GM12892 (cell line): ENCODE results near the gene CD101.

Experiments used
- DNase-seq: peaks from one replicate; pipeline ENCODE4 v3.0.0; 2011; ENCODE audit not compliant: insufficient read length
- FAIRE-seq: peaks from 2 replicates; lab custom pipeline; 2011; peaks lifted over from hg19 to GRCh38; lab: Jason Lieb, UNC
- POLR2A ChIP-seq: IDR thresholded peaks from 2 replicates; pipeline ENCODE4 v1.6.1; 2011; ENCODE audit warnings: low read depth, low read length, control low read depth
- POLR2AphosphoS5 ChIP-seq: IDR thresholded peaks from 2 replicates; pipeline ENCODE4 v1.6.1; 2011; ENCODE audit warnings: low read depth, low read length, control low read depth
- TAF1 ChIP-seq: IDR thresholded peaks from 2 replicates; pipeline ENCODE4 v1.6.1; 2011; ENCODE audit warnings: low read depth, mild to moderate bottlenecking, control low read depth, low read length, borderline replicate concordance

The CD101 gene

GRCh38 chr1:117026361-117026760 lies 24.8 kb downstream of the CD101 start:
- no peak for TF ChIP-seq TAF1
- no peak for TF ChIP-seq POLR2A
- no peak for TF ChIP-seq POLR2AphosphoS5
- DNase-seq, result no peak
- FAIRE-seq, result no peak

- DNase-seq (no peak), FAIRE-seq (no peak)
- TF ChIP-seq POLR2AphosphoS5 (no peak), POLR2A (no peak), TAF1 (no peak)
These were observed 28.1 kb downstream of the CD101 start for GRCh38 chr1:117029685-117030084.

GRCh38 chr1:117030271-117030877 lies 28.8 kb downstream of the CD101 start:
- FAIRE-seq (no peak), DNase-seq (no peak)
- TF ChIP-seq TAF1, result no peak
- TF ChIP-seq POLR2A, result no peak
- no peak for TF ChIP-seq POLR2AphosphoS5

DNA sequence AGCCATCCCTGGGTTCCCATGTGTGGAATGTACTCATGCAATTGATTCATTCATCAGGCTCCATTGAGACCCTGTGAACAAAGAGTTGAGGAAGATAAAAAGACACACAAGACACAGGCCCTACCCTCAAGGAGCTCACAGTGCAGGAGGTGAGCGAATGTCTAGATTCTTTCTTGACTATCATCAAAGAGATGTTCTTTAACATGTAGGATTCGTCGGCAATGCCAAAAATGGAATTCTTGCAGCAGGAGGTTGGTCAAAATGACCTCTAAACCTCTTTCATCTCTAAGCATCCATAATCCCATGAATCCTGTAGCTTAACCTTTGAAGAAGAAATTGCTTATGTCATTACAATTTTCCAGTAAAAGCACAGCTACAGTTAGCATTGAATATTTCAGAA lies 30.7 kb downstream of the CD101 start:
- no peak for TF ChIP-seq POLR2AphosphoS5
- no peak for TF ChIP-seq POLR2A
- TF ChIP-seq TAF1, result no peak
- FAIRE-seq, result no peak
- no peak for DNase-seq

DNA sequence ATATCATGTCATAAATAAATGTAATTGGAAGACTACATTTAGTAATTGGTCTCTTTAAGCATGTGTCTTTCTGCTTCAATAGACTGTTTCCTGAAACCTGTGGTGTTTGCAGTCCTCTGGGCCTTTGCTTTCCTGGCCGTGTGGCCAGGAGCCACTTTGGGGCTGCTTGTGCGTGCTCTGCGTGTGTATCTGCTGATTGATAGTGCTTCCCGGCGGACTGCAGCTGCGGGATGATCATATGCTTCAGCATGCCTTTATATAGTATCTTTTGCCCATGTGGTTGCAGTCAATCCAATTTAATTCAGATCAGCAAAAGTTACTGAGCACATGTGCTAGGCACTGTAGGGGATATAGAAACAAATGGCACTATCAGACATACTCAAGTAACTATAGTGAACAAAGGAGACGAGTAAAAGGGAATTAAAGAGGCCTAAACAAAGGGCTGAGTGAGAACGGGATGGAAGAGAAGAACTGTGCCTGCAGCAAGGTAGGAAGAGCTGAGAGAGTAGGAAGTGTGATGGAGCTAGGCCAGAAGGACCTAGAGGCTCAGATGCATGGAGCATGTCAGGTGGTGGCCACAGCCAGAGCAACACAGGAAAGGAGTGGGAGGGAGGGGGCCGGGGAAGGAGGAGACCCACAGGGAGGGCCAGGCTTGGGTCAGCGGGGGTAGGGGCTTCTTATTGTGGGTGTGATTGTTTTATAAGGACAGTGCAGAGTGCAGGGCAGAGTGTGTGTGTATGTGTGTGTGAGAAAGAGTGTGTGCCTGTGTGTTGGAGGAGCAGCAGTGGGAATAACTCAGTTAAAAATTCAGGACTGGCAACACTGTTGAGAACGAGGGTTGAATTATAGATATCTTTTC lies 31.4 kb downstream of the CD101 start:
- DNase-seq, result no peak
- TF ChIP-seq TAF1, result no peak
- no peak for TF ChIP-seq POLR2AphosphoS5
- TF ChIP-seq POLR2A, result no peak
- FAIRE-seq, result no peak

GRCh38 chr1:117033772-117034171 lies 32.2 kb downstream of the CD101 start:
- TF ChIP-seq POLR2A, result no peak
- no peak for TF ChIP-seq POLR2AphosphoS5
- TF ChIP-seq TAF1, result no peak
- no peak for DNase-seq
- no peak for FAIRE-seq

DNA sequence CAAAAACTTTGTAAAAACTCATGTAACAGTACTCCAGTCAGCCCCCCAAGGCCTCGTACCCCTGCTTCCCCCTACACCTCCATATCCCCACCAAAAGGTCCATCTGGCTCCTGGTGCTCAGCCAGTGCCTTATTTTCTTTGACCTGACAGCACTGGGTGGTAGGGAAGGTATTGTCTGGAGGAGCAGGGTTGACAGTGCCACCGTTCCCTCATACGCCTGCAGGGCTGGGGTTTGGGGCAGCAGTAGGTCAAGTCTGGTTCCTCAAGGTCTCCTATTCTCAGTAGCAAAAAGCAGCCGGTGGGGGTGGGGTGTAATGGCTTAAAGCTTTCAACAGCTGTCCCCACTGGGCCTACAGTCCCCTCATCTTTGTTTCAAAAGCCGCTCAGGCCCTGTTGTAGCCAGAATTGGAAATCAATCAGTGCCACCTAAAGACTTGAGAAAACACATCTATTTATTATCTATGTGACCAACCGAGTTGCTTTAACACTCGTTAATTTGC lies 33.3 kb downstream of the CD101 start:
- TF ChIP-seq TAF1, result no peak
- no peak for TF ChIP-seq POLR2AphosphoS5
- TF ChIP-seq POLR2A, result no peak
- no peak for FAIRE-seq
- DNase-seq, result no peak

DNA sequence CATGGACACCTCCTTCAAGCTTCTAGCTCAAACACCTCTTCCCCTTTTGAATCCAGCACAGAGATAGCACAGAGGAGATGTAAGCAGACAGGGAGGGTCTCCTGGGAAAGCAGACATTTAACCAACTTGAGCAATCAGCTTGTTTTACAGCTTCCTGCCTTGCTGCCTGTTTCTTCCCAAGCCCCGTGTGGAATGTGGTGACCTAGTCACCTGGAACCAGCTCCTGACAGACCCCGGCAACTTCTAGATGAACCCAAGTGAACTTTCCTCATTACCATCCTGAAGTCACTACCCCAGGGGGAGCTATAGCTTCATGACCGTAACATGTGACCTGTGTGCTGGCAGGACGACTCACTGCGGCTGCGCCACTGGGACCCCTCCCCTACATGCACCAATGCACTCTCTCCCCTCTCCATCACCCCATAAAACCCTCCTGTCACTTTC lies 34.5 kb downstream of the CD101 start:
- no peak for DNase-seq
- TF ChIP-seq POLR2A, result no peak
- TF ChIP-seq TAF1, result no peak
- no peak for TF ChIP-seq POLR2AphosphoS5
- peak; percentile 57 for FAIRE-seq

- FAIRE-seq, result no peak
- no peak for DNase-seq
- no peak for TF ChIP-seq POLR2AphosphoS5
- TF ChIP-seq POLR2A, result no peak
- TF ChIP-seq TAF1, result no peak
These were observed 36.2 kb downstream of the CD101 start for GRCh38 chr1:117037802-117038201.

GRCh38 chr1:117038236-117038635 lies 36.7 kb downstream of the CD101 start:
- FAIRE-seq, result no peak

DNA sequence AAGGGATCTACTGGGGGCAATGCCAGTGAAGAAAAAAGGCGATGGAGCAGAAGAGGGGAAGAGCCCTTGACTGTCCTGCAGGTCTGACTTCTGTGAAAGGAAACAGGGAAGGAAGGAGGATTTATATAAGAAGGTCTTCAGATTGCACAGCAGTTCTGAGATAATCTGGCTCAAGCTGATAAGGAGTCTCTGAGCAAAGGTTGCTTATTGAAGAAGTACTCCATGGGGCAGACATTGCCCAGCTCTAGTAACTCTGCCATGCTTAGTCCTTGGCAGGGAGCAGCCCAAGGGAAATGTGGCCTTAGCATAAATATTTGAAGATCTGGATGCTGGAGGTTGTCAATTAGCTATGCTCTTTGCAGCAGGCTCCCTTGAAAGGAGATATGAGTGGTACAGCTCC lies 42.7 kb downstream of the CD101 start:
- TF ChIP-seq POLR2AphosphoS5, result no peak
- no peak for TF ChIP-seq TAF1
- no peak for TF ChIP-seq POLR2A
- FAIRE-seq (no peak), DNase-seq (no peak)

More at GRCh38 chr1:117038236-117038635, 36.7 kb downstream of the CD101 start:
- TF ChIP-seq POLR2AphosphoS5, result no peak
- TF ChIP-seq TAF1, result no peak
- TF ChIP-seq POLR2A, result no peak
- DNase-seq, result no peak

DNA sequence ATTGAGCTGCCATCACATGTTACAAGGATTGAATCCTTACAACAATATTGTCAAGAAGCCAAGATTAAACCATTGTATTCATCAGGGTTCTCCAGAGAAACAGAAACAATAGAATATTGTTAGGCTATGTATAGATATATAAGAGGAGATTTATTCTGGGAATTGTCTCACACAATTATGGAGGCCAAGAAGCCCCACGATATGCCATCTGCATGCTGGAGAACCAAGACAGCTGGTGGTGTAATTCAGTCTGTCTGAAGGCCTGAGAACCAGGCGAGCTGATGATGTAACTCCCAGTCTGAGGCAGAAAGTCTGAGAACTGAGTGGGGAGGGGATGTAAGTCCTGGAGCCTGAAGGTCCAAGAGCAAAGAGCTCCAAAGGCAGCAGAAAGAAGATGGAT lies 44.1 kb downstream of the CD101 start:
- FAIRE-seq, result no peak
- no peak for DNase-seq
- TF ChIP-seq TAF1, result no peak
- no peak for TF ChIP-seq POLR2A
- no peak for TF ChIP-seq POLR2AphosphoS5
